SK-N-SH treated with all-trans-retinoic acid at 6 μM for 48 hours (cell line): Measurements from ENCODE around the gene GPR42.

ENCODE experiments used
- ATAC-seq: fragments of 200-7000 bp; cut with Tn5 transposase; 3 replicates; pipeline ENCODE4 v1.9.1; 2020; ENCODE audit warnings: mild to moderate bottlenecking, moderate library complexity
- ARNTL ChIP-seq: fragments of 450-650 bp; formaldehyde crosslinking; IDR thresholded peaks from 2 replicates; pipeline ENCODE4 v1.5.0; 2020; ENCODE audit warnings: low read depth, mild to moderate bottlenecking, moderate library complexity, borderline replicate concordance
- ESRRG ChIP-seq: fragments of 250-450 bp; sonication (Bioruptor Pico); IDR thresholded peaks from 2 replicates; pipeline ENCODE4 v1.6.1; 2021; ENCODE audit warnings: mild to moderate bottlenecking
- GLIS3 ChIP-seq: fragments of 250-450 bp; sonication (Bioruptor Pico); IDR thresholded peaks from 2 replicates; pipeline ENCODE4 v1.5.0; 2020; ENCODE audit warnings: mild to moderate bottlenecking, moderate library complexity
- ISL1 ChIP-seq: fragments of 250-450 bp; sonication (Bioruptor Pico); IDR thresholded peaks from 2 replicates; pipeline ENCODE4 v2.1.2; 2022; ENCODE audit warnings: mild to moderate bottlenecking, moderate library complexity
- OSR1 ChIP-seq: fragments of 250-450 bp; sonication (Bioruptor Pico); IDR thresholded peaks from 2 replicates; pipeline ENCODE4 v1.8.0; 2022; ENCODE audit warnings: moderate library complexity, mild to moderate bottlenecking, inconsistent platforms
- POU6F1 ChIP-seq: fragments of 250-450 bp; sonication (Bioruptor Pico); IDR thresholded peaks from 2 replicates; pipeline ENCODE4 v1.8.0; 2021; ENCODE audit warnings: low read depth, mild to moderate bottlenecking, moderate library complexity, borderline replicate concordance
- PPARA ChIP-seq: fragments of 250-450 bp; sonication (Bioruptor Pico); IDR thresholded peaks from 2 replicates; pipeline ENCODE4 v1.5.0; 2020; ENCODE audit warnings: mild to moderate bottlenecking, borderline replicate concordance
- RARB ChIP-seq: fragments of 250-450 bp; sonication (Bioruptor Pico); IDR thresholded peaks from 2 replicates; pipeline ENCODE4 v1.8.0; 2021; ENCODE audit warnings: mild to moderate bottlenecking, moderate library complexity
- TCF4 ChIP-seq: fragments of 250-450 bp; sonication (Bioruptor Pico); IDR thresholded peaks from 2 replicates; pipeline ENCODE4 v1.8.0; 2021; ENCODE audit warnings: mild to moderate bottlenecking, moderate library complexity, borderline replicate concordance
- TOX ChIP-seq: fragments of 250-450 bp; sonication (Bioruptor Pico); IDR thresholded peaks from 2 replicates; pipeline ENCODE4 v1.8.0; 2021; ENCODE audit warnings: mild to moderate bottlenecking, moderate library complexity, borderline replicate concordance
- TSHZ2 ChIP-seq: fragments of 250-450 bp; sonication (Bioruptor Pico); IDR thresholded peaks from 2 replicates; pipeline ENCODE4 v1.5.0; 2020; ENCODE audit warnings: mild to moderate bottlenecking, moderate library complexity
- ZC3H10 ChIP-seq: fragments of 250-450 bp; sonication (Bioruptor Pico); IDR thresholded peaks from 2 replicates; pipeline ENCODE4 v1.5.1; 2021; ENCODE audit warnings: mild to moderate bottlenecking, moderate library complexity
- ZFP3 ChIP-seq: fragments of 250-450 bp; sonication (Bioruptor Pico); IDR thresholded peaks from 2 replicates; pipeline ENCODE4 v1.5.0; 2020; ENCODE audit warnings: mild to moderate bottlenecking, moderate library complexity
- ZFP30 ChIP-seq: fragments of 450-650 bp; formaldehyde crosslinking; IDR thresholded peaks from 2 replicates; pipeline ENCODE4 v1.5.0; 2022; ENCODE audit warnings: mild to moderate bottlenecking, moderate library complexity
- ZNF565 ChIP-seq: fragments of 450-650 bp; formaldehyde crosslinking; conservative IDR thresholded peaks from 2 replicates; pipeline ENCODE4 v1.5.0; 2020; ENCODE audit warnings: low read depth, mild to moderate bottlenecking, moderate library complexity
- ZNF8 ChIP-seq: fragments of 450-650 bp; formaldehyde crosslinking; IDR thresholded peaks from 2 replicates; pipeline ENCODE4 v1.5.0; 2020; ENCODE audit warnings: mild to moderate bottlenecking, moderate library complexity
- TF ChIP-seq, protein P1 (sequence below): fragments of 250-450 bp; sonication (Bioruptor Pico); IDR thresholded peaks from 2 replicates; pipeline ENCODE4 v1.5.1; 2020; ENCODE audit warnings: low read depth, mild to moderate bottlenecking, moderate library complexity

GPR42 gene

DNA sequence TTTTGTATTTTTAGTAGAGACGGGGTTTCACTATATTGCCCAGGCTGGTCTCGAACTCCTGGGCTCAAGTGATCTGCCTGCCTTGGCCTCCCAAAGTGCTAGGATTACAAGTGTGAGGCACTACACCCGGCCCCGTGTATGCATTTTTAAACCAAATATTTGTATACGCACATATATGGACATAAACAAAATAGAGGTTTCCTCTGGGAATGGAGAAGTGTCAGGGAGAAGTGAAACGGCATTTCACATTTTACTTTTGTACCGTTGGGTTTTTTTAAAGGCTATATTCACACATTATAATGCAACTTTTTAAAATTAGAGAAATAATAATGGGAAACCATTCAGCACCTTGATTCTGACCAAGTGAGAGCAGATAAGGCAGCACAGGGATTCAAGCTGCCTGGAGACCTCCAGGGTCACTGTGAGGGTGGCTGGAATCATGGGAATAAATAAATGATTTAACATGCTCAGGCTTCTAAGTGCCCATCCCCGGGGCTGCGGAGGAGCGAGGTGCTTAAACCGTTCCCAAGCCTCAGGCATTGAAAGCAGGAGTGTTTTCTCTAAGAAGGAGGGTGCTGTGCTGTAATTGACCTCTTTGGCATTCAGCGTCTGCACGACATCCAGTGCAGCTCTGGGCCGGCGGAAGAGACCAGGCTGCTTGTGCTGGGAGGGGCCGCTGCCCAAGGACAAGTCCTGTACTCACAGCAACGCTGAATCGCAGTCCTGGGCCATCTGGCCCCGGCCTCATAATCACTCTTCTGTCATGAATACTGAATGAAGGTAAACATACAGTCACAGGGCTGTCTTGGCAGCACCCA is 24.7 kb downstream of the GPR42 start (continued):
- TF ChIP-seq POU6F1 (CRISPR knock-in tag) (no peak), PPARA (CRISPR knock-in tag) (no peak), ZC3H10 (CRISPR knock-in tag) (no peak), ZFP30 (CRISPR knock-in tag) (no peak), ISL1 (CRISPR knock-in tag) (no peak), TSHZ2 (CRISPR knock-in tag) (no peak), ARNTL (no peak), OSR1 (CRISPR knock-in tag) (no peak), GLIS3 (no peak)

- ATAC-seq: no peak
- TF ChIP-seq PPARA (CRISPR knock-in tag) (no peak), GLIS3 (no peak)
Observed at GRCh38 chr19:35396240-35396885, 25.5 kb downstream of the GPR42 start.

DNA sequence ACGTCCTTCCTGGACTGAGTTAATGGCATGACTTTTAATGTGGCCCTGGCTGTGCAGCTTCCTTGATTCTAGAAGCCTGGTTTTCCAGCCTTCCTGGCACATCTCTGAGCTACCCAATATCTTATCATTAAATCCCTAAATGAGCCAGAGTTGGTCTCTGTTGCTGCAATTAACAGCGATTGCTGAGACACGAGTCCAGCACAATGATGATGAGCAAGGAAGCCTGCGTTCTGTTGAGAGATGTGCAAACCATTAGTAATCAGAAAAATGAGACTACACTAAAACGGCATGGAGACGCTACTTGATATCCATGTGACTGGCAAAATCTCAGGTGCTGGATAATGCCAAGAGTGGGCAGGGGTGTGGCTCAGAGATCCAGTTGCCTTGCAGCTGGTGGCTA is 26.2 kb downstream of the GPR42 start:
- TF ChIP-seq RARB: no peak
- TF ChIP-seq, protein P1, sequence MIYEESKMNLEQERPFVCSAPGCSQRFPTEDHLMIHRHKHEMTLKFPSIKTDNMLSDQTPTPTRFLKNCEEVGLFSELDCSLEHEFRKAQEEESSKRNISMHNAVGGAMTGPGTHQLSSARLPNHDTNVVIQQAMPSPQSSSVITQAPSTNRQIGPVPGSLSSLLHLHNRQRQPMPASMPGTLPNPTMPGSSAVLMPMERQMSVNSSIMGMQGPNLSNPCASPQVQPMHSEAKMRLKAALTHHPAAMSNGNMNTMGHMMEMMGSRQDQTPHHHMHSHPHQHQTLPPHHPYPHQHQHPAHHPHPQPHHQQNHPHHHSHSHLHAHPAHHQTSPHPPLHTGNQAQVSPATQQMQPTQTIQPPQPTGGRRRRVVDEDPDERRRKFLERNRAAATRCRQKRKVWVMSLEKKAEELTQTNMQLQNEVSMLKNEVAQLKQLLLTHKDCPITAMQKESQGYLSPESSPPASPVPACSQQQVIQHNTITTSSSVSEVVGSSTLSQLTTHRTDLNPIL (CRISPR knock-in tag): no peak
- no peak for ATAC-seq

GRCh38 chr19:35398570-35398969 is 27.7 kb downstream of the GPR42 start:
- TF ChIP-seq, protein P1 (CRISPR knock-in tag): no peak
- ATAC-seq: no peak

- ATAC-seq: no peak
- TF ChIP-seq OSR1 (CRISPR knock-in tag) (no peak), ESRRG (no peak), ZNF565 (CRISPR knock-in tag) (no peak), TOX (CRISPR knock-in tag) (no peak)
- TF ChIP-seq, all 23 proteins: peak for 0
Observed at GRCh38 chr19:35399231-35399630, 28.4 kb downstream of the GPR42 start.

DNA sequence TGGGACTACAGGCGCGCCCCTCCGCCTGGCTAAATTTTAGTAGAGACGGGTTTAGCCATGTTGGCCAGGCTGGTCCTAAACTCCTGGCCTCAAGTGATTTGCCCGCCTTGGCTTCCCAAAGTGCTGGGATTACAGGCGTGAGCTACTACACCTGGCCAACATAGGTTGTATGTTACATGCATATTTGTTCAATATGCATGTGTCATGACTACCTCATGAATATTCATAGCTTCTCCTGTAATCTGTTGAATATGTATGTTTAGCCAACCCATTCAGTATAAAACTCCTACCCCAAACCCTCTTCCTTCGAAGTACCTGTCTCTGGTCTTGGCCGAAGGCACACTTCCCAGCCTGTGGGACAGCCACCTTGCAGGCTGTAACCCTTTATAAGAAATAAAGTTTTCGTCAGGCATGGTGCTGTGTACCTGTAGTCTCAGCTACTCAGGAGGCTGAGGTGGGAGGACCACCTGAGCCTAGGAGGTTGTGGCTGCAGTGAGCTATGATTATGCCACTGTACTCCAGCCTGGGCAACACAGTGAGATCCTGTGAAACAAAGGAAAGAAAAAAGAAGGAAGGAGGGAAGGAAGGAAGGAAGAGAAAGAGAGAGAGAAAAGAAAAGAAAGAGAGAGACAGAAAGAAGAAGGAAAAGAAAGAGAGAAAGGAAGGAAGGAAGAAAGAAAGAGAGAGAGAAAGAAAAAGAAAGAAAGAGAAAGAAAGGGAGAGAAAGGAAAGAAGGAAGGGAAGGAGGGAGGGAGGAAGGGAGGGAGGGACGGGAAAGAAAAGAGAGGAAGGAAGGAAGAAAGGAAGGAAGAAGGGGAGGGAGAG is 29.3 kb downstream of the GPR42 start:
- no peak for ATAC-seq
- TF ChIP-seq ZFP3 (CRISPR knock-in tag) (no peak), TCF4 (CRISPR knock-in tag) (no peak), GLIS3 (no peak), TOX (CRISPR knock-in tag) (no peak), ZC3H10 (CRISPR knock-in tag) (no peak), ARNTL (no peak), ZNF565 (CRISPR knock-in tag) (no peak), TSHZ2 (CRISPR knock-in tag) (no peak), ZNF8 (CRISPR knock-in tag) (no peak), OSR1 (CRISPR knock-in tag) (no peak)
- TF ChIP-seq, protein P1 (CRISPR knock-in tag): no peak
